AG09319 (cell line): ENCODE data around the gene RPL18.
"Not testable (repeated sequence)": the region's sequence is repeated elsewhere in the genome, so short reads cannot be mapped to it uniquely, and the experiment has no call there.

ENCODE experiments used
- DNase-seq: peaks from one replicate; pipeline ENCODE4 v3.0.0-alpha.2; 2010; ENCODE audit warnings: low read depth; ENCODE audit errors: extremely low read depth
- TF ChIP-seq, protein P1 (sequence below): IDR thresholded peaks from 2 replicates; pipeline ENCODE4 v1.5.1; 2011; ENCODE audit warnings: low read depth, mild to moderate bottlenecking, inconsistent platforms, low read length, moderate library complexity

The RPL18 gene

DNA sequence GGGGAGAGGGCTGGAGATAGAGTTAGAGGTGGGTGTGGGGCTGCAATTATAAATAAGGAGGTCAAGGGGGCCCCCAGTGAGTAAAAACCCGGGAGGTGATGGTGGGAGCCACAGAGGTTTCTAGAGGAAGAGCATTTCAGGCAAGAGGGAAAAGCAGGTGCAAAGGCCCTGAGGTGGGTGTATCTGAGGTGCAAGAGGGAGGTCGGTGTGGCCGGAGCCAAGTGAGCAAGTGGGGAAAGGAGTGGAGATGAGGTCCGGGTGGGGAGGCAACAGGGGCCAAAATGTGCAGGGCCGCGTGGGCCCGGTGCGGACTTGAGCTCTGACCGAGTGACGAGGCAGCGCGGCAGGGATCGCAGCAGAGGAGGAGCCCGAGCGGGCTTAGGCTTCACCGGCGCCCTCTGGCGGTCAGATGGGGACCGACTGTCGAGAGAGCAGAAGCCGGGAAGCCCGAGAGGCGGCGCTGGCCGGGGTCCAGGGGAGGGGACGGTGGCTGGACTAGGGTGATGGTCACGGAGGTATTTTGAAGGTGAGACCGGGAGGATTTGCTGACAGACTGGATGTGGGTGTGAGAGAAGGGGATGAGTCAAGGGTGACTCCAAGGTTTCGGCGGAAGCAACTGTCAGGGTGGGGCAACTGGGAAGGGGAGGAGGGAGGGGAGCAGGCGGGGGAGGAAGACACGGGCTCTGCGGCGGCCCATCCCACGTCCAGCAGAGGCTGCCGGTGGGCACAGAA is 30.1 kb downstream of the RPL18 start:
- TF ChIP-seq, protein P1, sequence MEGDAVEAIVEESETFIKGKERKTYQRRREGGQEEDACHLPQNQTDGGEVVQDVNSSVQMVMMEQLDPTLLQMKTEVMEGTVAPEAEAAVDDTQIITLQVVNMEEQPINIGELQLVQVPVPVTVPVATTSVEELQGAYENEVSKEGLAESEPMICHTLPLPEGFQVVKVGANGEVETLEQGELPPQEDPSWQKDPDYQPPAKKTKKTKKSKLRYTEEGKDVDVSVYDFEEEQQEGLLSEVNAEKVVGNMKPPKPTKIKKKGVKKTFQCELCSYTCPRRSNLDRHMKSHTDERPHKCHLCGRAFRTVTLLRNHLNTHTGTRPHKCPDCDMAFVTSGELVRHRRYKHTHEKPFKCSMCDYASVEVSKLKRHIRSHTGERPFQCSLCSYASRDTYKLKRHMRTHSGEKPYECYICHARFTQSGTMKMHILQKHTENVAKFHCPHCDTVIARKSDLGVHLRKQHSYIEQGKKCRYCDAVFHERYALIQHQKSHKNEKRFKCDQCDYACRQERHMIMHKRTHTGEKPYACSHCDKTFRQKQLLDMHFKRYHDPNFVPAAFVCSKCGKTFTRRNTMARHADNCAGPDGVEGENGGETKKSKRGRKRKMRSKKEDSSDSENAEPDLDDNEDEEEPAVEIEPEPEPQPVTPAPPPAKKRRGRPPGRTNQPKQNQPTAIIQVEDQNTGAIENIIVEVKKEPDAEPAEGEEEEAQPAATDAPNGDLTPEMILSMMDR: peak; percentile 99

DNA sequence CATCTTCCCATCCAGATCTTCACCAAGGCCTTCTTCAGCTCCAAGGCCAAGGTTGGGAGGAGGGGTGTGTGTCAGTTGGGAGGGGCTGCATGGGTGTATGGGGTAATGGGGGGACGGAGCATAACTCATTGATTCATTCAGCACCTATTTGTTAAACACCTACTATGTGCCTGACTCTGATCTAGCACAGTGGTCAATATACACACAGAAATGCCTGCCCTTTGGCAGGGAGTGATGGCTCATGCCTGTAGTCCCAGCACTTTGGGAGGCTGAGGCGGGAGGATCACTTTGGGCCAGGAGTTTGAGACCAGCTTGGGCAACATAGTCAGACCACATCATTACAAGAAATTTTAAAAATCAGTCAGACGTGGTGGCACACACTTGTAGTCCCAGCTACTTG is 31.6 kb downstream of the RPL18 start:
- TF ChIP-seq, protein P1: no peak
- no peak for DNase-seq

More for the DNA sequence above, 30.1 kb downstream of the RPL18 start:
- peak; percentile 47 for DNase-seq

- DNase-seq: no peak
- TF ChIP-seq, protein P1: no peak
Measured at GRCh38 chr19:48582168-48582567, 36.8 kb downstream of the RPL18 start.

DNA sequence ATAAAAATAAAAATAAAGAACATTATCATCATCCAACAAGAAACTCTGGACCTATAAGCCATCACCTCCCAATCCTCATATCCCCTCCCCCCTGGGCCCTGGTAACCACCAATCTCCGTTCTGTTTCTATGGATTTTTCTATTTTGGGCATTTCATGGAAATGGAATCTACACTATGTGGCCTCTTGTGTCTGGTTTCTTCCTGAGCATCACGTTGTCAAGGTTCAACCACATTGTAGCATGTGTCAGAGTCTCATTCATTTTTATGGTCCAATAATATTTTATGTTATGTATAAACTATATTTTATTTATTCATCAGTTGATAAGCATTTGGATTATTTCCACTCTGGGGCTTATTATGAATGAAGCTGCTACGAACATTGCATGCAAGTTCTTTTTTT is 40.1 kb downstream of the RPL18 start:
- no peak for DNase-seq
- TF ChIP-seq, protein P1: no peak

DNA sequence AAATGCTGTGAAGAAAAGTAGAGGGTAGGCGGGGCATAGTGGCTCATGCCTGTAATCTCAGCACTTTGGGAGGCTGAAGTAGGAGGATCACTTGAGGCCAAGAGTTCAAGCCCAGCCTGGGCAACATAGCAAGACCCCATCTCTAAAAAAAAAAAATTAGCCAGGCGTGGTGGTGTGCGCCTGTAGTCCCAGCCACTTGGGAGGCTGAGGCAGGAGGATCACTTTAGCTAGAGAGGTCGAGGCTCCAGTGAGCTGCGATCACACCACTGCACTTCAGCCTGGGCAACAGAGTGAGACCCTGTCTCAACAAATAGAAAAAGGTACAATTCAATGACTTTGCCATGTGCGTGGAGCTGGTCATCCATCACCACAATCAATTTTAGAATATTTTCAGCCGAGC is 41.1 kb downstream of the RPL18 start:
- DNase-seq: not testable (repeated sequence)

- TF ChIP-seq, protein P1: no peak
- DNase-seq: no peak
Measured at GRCh38 chr19:48575931-48576622, 42.9 kb downstream of the RPL18 start.

DNA sequence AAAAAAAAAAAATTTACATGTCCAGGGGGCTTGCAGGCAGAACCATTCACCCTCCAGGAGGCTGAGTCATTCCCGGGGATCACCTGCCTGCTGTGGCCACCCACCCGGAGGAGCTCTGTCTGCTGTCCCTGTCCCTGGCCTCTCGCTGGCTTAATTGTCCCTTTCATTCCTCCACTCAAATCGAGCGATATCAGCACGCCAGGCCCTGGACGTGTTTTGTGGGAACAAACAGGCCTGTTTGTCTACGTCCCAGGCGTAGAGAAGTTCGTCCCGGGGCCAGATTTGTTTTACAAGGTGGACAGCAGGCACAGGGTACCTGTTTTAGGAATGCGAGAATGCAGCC is 45.8 kb downstream of the RPL18 start:
- TF ChIP-seq, protein P1: no peak
- DNase-seq: no peak
